ENCODE data around the gene CHRNA3.

The CHRNA3 gene

DNA sequence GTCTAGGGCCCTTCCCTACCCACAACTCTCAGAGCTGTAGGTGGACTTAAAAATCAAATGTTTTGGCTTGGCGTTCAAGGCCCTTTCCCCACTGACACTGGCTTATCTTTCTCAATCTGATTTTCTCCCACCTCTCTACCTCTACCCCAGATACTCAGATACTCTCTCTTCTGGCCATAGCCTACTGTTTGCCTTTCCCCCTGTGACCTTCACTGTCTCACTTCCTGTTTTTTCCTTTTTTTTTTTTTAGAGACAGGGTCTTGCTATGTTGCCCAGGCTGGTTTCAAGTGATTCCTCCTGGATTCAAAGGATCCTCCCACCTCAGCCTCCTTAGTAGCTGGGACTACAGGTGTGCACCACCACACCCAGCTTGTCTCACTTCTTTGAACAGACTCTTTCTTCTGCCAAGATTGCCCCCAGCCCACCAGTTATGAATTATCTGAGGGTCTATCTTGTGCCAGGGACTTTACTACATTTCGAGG lies 15.6 kb upstream of the CHRNA3 start:
- DNase-seq (ENCODE audit: low spot score), result no peak

DNA sequence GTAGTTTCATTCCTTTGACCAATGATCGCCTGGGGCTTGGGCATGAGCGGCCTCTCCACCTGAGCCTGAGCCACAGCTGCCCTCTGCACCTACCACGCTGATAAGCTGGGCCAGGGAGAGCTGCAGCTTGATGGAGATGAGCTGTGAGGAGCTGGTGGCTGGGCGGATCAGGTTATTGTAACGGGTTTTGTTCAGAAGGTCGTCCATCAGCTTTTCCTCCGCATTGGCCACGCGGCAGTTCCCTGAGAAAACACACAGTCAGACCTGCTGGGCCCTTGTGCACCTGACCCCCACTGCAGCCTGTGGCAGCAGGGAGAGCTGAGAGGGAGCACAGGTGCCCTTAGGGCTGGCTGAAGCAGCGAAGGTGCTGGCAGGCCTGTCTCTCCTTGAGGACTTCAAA lies 14.6 kb upstream of the CHRNA3 start:
- no peak for DNase-seq (ENCODE audit: low spot score)

DNA sequence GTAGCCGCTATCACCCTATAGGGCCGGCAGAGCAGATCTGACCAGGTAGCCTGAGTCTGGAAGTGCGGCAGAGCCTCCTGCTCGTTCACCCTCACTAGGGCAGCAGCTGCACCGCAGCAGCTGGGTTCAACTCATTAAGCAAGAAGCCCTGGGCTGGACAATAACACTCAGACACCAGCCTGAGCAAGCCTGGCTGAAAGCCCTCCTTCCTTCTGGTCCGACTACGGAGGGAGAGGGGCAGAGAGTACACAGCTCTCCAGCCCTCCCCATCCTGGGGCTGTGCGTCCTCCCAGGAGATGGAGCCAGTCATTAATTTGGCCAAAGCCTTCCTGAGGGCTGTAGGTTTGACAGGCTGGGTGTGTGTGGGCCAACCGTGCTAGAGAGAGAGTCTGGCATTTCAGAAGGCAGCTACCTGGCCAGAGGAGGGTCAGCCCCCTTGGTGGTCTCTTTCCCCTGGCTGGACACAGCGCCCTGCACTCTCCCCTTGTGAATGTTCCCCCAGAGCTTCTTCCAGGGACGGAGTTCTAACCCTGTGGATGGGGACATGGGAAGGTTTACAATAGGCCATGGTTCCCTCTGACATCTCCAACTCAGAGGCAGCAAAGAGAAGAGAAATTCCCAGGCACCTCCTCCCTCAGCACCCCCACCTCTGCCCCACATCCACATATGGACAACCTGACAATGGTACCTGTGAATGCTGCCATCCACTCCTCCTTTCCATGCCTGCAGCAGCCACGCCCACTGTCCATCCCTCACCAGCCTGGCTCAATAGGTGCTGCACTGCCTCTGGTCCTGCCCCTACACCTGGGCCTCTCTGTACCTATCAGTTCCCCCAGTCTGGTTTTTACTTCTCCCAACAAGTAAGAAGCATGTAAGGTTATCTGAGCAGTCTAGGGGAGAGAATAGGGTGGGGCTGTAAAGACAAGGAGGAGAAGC lies 13.7 kb upstream of the CHRNA3 start:
- DNase-seq (ENCODE audit: low spot score), result no peak

DNA sequence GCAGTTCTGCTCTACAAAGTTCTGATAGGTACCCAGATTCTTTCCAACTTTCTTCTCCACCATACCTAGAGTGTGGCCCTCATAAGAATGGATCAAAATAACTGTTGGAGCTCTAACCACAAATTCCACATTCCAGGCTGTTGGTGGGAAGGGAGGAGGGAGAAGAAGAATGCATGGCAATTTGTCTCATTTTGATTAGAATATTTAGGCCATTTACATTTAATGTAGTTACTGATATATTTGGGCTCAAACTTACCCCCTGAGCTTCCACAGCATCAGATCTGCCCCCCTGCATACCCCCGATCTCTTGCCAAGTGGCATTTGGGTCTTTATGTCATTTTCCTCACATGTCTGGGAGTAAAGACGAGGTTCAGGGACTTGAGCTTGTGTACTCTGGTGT lies 12.6 kb upstream of the CHRNA3 start:
- DNase-seq (ENCODE audit: low spot score), result no peak

DNA sequence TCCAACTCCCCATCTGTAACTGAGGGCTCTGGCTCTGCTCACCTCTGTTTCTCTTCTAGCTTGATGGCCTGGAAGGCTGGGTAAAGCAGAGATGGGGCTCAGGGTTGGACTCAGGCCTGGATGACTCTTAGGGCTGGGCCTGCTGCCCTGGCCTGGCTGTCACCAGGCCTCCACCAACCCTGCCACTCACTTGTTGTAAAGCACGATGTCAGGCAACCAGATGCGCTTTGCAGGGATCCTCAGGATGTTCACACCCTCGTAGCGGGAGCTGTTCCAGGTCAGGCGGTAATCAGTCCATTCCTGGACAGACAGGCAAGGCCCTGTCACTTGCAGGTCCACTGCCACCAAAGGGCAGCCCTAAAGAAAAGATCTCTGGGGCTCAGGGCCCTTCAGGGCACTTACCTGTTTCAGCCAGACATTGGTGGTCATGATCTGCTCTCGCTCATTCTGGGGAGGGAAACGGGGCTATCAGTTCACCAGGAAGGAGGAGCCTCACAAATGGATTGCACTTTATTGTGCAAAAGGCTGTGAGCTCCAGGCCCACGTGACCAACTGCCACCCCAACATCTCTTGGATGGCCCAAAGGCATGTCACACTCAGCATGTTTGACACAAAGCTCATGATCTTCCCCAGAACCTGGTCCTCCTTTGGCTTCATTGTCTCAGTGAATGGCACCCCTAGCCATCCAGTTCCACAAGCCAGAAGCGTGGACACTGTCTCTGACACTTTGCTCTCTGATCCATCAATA lies 10.3 kb upstream of the CHRNA3 start:
- DNase-seq (ENCODE audit: low spot score), result no peak

DNA sequence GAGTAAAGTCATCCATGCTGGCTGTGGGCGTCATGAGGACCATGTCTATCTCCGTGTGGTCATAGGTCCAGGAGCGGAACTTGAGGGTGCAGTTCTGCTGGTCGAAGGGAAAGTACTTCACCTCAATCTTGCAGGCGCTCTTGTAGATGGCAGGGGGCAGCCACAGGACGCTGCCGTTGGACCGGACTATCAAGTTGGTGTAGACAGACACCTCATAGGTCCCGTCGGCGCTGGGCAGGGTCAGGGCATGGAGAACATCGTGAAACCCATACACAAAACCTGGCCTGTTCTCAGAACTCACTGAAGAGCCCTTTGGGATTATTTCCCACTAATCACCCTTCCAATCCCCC lies 8.9 kb upstream of the CHRNA3 start:
- DNase-seq (ENCODE audit: low spot score), result no peak

DNA sequence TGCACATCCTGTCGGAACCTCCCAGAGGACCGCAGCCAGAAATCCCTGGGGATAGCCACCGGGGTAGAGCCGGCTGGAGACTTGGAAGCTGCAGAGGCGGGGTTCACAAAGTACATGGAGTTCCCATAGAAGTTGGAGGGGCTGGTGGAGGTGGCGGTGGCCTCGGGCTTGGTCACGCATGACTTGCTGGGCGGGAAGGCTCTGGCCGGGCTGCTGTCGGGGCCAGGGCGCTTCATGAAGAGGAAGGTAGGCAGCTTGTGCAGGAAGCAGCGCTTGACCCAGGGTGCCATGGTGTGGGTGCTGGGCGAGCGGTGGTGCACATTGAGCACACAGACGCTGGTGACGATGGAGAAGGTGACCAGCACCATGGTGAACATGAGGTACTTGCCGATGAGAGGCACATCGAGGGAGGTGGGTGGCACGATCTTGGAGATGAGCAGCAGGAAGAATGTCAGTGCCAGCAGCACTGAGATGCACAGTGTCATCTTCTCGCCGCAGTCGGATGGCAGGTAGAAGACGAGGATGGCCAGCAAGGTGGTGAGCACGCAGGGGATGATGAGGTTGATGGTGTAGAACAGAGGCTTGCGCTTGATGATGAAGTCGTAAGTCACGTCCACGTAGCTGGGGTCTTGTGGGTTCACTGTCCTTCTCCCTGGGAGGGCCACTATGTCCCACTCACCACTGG lies 8.4 kb upstream of the CHRNA3 start:
- DNase-seq (ENCODE audit: low spot score), result no peak

DNA sequence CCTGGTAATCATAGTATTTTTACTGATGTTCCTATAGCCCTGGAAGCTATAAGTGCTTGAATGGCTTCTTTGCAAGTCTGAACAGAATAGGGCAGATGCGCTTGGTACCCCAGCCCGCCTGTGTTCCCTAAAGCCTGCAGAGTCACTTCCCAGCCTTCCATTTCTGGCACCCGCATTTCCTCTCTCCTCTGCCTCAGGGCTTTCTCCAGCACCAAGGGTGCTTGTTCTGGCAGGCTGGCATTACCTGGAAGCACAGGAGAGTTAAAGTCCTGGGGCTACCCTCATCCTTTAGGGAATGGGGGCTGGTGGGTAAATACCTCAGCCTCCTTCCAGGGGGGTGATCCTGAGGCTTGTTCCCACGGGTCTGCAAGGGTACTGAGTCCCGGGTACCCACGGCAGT lies 7.4 kb upstream of the CHRNA3 start:
- DNase-seq (ENCODE audit: low spot score), result no peak

DNA sequence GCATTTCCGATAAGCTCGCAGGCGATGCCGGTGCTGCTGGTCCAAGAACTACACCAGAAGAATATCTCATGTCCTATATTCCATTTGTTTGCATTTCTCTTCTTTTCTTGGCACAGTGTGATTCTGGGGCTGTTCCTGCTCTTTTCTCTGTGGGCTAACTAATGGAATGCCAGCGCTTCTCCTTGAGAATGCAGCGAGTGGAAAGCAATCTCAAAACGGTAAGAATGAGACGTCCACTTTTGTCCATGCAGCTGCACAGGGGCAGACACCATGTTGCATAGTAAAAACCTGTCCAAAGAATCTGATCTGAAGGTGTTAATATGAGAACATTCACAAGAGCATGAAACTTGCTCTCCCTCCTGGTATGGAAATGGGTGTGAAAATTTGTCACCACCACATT lies 6.6 kb upstream of the CHRNA3 start:
- DNase-seq (ENCODE audit: low spot score), result no peak

DNA sequence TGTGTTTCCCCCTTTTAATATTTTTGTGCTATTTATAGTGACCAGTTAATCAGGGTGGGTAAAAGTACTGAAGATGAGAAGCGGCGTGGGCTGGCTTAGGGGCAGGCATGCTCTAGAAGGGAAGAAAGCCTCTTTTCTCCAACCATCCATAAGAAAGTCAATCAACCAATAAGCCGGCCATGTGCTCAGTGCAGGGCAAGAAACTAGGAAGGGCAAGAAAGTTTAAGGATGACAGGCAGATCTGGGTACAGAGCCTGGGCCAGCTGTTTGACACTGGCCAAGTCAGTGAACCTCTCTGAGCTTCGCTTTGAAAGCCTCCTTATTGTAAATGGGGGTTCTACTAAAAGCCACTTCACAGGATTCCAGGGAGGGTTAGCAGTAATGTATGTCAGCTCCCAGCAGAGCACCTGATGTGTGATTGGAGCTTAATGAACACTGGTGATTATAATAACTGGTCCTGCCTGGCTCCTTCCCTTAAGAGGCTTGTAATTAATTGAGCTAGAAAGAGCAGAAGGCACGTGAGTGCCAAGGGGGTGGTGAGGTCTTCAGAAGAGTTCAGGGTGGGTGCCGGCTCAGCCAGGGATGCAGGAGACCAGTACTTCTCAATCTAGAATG lies 5.7 kb upstream of the CHRNA3 start:
- DNase-seq (ENCODE audit: low spot score), result no peak

DNA sequence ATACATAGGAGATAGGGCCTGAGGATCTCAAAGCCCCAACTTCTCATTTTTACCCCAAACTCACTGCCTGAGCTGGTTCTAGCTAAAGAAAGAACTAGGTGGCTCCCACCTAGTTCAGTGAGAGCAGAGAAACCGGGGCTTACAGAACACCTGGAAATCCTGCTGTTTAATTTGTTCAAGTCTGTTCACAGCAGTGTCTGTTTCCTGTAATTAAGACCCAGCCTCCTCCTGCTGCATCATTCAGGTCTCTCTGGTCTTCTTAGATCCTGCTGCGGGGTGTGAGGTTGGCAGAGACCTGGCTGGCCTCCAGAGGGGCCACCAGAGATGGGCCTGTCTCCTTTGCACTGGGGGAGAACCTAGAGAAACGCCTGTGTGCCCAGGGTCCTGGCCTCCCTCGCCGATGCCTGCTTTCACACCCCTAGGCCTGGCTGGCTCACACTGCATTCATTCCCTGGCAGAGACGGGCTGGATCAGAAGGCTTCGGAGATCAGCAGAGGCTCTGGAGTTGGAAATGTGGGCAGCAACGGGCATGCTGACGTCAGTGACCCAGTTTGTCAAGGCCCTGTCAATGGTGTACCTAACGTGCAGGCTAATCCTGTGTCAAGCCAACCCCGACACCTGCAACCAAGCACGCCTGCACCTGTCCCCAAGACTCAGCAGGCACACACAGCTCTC lies 4.9 kb upstream of the CHRNA3 start:
- DNase-seq (ENCODE audit: low spot score), result no peak

DNA sequence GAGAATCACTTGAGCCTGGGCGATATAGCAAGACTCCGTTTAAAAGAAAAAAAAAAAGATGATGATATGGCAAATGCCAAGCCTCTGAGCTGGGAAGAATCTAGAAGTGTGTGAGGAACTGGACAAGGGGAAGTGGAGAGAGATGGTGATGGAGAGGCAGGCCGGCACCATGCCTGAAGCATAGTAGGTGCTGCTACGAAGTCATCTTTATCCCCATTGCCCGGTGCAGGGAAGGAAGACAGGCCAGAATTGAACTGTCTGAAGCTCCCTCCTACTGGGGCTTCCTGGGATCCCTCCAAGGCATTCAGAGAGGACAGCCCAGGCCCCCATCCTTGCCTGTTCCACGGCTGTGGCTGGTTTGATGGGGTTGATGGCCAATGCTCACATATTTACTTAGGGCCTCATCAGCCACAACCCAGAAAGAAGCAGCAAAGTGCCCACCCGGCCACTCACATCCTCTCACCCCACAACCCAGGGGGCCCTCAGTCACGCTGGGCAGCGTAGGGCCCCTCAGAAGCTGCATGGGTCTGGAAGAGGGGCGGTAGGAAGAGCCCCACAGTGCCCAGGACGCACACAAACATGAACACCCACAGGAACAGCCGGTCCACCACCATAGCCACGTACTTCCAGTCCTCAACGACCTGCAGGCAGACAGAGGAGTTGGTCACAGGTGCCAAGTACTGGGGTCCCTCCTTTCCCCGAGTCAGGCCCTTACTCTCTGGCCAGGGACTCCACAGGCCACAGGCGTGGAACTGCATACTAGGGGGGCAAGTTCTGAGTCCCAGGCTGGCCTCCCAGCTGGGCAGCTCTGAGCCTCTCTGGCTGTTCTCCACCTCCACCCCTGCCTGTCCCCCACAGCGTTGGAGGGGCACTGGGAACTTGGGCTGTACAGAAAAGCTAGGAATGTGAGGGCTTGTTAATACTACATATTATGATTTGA lies 4.1 kb upstream of the CHRNA3 start:
- DNase-seq (ENCODE audit: low spot score), result no peak

DNA sequence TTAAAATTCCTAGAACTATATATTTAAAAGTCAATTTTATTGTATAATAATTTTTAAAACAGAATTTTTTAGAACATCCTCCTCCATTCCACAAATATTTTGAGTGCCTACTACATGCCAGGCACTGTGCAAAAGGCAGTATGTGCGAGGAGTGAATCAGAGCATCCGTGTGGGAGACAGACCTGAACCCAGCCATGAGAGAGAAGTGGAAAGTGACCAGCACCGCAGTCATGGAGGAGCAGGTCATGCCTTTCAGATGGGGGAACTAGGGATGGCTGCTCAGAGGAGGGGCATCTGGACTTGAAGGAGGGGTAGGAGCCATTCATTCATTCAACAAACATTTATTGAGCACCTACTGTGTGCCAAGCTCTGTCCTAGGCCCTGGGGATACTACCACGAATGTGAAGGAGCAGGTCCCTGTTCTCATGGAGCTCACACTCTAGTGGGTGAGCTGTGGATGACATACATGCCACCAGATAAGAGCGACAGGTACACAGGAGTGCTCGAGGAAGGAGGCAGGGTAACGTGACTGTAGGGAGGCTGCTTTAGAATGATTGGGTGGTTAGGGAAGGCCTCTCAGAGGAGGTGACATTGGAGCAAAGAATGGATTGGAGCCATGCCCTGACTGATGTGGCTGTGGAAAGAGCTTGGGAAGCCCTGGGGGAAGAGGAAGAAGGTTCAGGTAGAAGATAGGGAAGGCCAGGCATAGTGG lies 3.1 kb upstream of the CHRNA3 start:
- no peak for DNase-seq (ENCODE audit: low spot score)

DNA sequence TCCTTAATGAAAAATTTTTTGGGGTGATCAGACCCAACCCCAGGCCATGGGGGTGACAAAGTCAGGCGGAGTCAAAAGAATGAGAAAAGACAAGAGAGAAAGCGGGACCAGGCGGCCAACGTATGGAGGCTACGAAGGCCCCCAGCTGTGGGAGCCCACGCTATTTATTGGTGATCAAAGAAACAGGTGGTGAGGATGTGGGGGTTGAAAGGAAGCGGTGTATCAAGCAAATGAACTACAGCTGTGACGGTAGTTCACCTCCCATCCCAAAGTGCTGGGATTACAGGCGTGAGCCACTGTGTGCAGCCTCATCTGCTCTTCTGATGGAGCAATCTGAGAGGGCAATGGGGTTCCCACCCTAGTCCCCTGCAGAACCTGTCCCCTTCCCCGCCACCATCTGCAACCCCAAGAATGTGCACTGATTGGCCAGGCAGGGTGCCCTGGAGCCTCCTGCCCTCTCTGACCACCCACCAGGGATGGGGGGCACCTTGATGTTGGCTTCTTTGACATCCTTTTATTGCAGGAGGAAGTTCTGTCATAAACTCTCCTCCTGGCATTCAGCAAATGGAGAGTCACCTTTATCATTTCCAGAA lies 1.1 kb upstream of the CHRNA3 start:
- no peak for DNase-seq (ENCODE audit: low spot score)

DNA sequence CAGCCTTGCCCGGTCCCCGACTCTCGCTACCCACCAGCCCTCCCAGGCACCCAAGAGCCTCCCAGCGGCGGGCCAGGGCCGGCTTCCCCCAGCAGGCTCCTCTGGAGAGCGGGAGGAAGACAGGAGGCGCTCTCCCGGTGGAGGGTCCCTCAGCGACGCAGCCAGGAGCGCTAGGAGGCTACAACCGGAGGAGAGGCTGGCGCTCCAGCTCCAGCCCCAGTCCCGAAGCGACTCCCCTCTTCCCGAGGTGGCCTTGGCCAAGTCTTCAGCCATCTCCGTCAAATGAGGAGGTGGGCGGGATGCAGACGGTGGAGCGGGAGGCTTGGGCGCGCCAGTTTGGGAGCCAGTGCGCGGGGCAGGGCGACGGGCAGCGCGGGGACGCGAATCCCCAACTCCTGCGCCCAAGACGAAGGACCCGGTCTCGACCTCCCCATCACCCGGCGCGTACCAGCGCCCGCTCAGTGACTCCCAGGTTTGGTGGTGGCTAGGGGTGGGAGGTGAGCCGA lies 722 bp downstream of the CHRNA3 start:
- DNase-seq (ENCODE audit: low spot score), result no peak

DNA sequence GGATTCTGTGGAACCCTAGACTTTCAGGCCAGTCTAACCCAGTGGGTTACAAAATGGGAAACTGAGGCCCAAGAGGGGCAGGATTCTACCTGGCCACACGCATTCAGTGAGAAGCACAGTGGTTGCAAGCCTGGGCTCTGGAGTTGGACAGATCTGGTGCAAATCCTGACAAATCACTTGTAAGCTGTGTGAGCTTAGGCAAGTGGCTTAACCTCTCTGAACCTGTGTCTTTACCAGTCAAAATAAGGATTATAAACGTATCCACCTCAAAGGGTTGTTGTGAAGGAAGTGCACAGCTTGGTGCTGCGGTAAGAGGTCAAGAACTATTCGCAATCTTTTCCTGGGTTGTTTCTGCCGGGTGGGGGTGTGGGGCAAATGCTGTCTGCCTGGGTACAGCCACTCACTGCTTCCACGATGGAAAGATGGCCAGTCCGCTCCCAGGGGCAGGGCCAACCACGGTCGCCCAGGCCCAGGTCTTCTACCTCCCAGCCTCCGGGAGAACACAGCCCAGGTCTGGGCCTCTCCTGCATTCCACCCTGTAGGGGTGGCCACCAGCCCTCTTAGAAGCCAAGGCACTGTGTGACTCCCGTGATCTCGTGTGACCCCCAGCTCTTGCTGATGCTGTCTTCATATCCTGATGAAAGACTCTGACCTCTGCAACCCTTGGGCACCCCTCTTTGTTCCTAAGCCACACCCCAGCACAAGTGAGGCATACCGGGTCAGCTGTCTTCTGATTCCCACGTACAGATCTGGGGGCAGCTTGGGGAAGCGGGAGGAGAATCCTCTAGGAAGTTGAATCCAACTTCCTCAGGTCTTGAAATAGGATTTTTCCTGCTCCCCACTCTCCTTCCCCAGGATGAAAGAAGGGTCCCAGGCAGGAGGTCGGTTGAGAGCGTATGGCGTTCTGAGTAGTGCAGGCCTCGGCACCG lies 1.5 kb downstream of the CHRNA3 start:
- DNase-seq (ENCODE audit: low spot score), result no peak

DNA sequence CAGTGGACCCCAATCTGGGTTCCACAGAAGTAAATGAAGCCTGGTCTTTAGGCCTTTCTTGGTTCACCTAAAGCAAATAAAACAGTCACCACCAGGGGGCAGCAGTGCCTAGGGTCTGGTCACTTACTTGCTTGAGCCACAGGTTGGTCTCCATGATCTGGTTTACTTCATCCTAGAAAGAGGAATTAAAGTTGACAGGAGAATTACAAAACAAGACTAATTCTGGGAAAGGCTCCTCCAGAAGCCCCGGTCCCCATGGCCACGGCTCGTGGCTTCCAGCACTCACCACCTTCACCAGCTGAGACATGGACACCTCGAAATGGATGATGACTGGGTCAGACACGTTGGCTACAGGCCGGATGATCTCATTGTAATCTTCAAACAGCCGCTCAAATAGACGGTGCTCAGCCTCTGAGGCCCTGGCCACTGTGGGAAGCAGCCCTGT lies 2.3 kb downstream of the CHRNA3 start:
- peak; percentile 77 for DNase-seq (ENCODE audit: low spot score)

DNA sequence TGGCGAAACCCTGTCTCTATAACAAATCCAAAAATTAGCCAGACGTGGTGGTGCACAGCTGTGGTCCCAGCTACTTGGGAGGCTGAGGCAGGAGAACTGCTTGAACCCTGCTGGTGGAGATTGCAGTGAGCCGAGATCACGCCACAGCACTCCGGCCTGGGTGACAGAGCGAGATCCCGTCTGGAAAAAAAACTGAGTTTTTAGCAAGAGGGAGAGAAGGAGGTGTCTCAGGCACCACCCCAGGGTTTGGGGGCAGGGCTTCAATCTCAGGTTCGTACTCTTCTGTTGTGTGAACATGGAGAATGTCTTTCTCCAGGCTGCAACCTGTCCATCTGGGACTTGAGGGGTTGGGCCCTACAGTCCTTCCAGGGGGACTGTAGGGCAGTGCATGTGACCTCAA lies 2.7 kb downstream of the CHRNA3 start:
- DNase-seq (ENCODE audit: low spot score), result no peak

All from SW480 (cell line).